GM12878 (cell line): ENCODE measurements around the gene TAX1BP3. TPM values are rescaled to one million over a fixed set of nuclear protein-coding genes. Genes with fewer than 3 reads are reported as not detected.

Source experiments
- ATAC-seq: fragments of 200-7000 bp; cut with Tn5 transposase; 3 replicates; pipeline ENCODE4 v1.9.1; 2020; ENCODE audit warnings: mild to moderate bottlenecking, moderate library complexity
- BruUV-seq: library from RNA; stranded (reverse); fragments of 400-500 nt; replicated peaks from 2 replicates; lab custom pipeline; 2021; lab: Mats Ljungman, UMichigan
- CTCF ChIA-PET: fragments of 300-600 bp; sonication (Branson Sonifier 250); formaldehyde crosslinking; extraction: SDS; loops from one replicate; lab custom pipeline; 2021; ENCODE audit warnings: inconsistent platforms; lab: Yijun Ruan, JAX
- POLR2A ChIA-PET: fragments of 350-600 bp; formaldehyde crosslinking; extraction: SDS; loops from one replicate; lab custom pipeline; 2021; ENCODE audit warnings: inconsistent platforms; lab: Charles Lee
- RAD21 ChIA-PET: fragments of 300-600 bp; sonication (Branson Sonifier 250); formaldehyde crosslinking; loops from one replicate; lab custom pipeline; 2023; ENCODE audit warnings: antibody characterized with exemption; ENCODE audit not compliant: unreplicated experiment; lab: Charles Lee
- SMC1A ChIA-PET: fragments of 300-600 bp; sonication (Branson Sonifier 250); formaldehyde crosslinking; loops from one replicate; lab custom pipeline; 2023; ENCODE audit not compliant: unreplicated experiment, uncharacterized antibody; lab: Charles Lee
- DNase-seq: peaks from one replicate; pipeline ENCODE4 v3.0.0-alpha.2; 2011; ENCODE audit warnings: low read depth, low spot score
- FAIRE-seq: peaks from 3 replicates; lab custom pipeline; 2011; peaks lifted over from hg19 to GRCh38; lab: Jason Lieb, UNC
- H2AFZ ChIP-seq: 2 replicates; pipeline ENCODE4 v1.6.0; 2011; ENCODE audit warnings: low read depth, low read length, control low read depth; ENCODE audit not compliant: control insufficient read depth
- H3K27ac ChIP-seq: 2 replicates; pipeline ENCODE4 v1.5.1; 2011; ENCODE audit warnings: control low read depth; ENCODE audit not compliant: control insufficient read depth, insufficient read depth
- H3K27me3 ChIP-seq, 2 experiments: replicated peaks in 1 of 2; 2 replicates each; pipeline versions ENCODE4 v1.6.0 to v1.6.1; 2011; ENCODE audit warnings: low read length in 1 of 2; ENCODE audit not compliant: control insufficient read depth in 2 of 2, insufficient read depth in 2 of 2
- H3K36me3 ChIP-seq, 2 experiments: 2 replicates each; pipeline ENCODE4 v1.5.1; 2011; ENCODE audit warnings: low read length in 1 of 2; ENCODE audit not compliant: control insufficient read depth in 2 of 2, insufficient read depth in 2 of 2
- H3K4me1 ChIP-seq: 2 replicates; pipeline ENCODE4 v1.6.1; 2011; ENCODE audit warnings: mild to moderate bottlenecking, low read length, moderate library complexity, mixed read lengths; ENCODE audit not compliant: control insufficient read depth, insufficient read depth
- H3K4me2 ChIP-seq: 2 replicates; pipeline ENCODE4 v1.6.0; 2011; ENCODE audit warnings: control low read depth; ENCODE audit not compliant: control insufficient read depth, insufficient read depth
- H3K4me3 ChIP-seq: fragments of 200-600 bp; sonication (generic); 2 replicates; pipeline ENCODE4 v1.5.1; 2016
- H3K79me2 ChIP-seq: 2 replicates; pipeline ENCODE4 v1.6.0; 2011; ENCODE audit warnings: low read length; ENCODE audit not compliant: control insufficient read depth, insufficient read depth
- H3K9ac ChIP-seq: 2 replicates; pipeline ENCODE4 v1.8.0; 2011; ENCODE audit warnings: low read length, control low read depth, mixed read lengths; ENCODE audit not compliant: control insufficient read depth, insufficient read depth
- H3K9me3 ChIP-seq: replicated peaks from 3 replicates; pipeline ENCODE4 v1.5.1; 2011; ENCODE audit warnings: mild to moderate bottlenecking, low read length; ENCODE audit not compliant: control insufficient read depth, insufficient read depth
- H4K20me1 ChIP-seq: 2 replicates; pipeline ENCODE4 v1.6.0; 2011; ENCODE audit not compliant: control insufficient read depth, insufficient read depth
- IKZF2 ChIP-seq, 2 experiments: fragments of 450-650 bp; IDR thresholded peaks; 2 replicates each; pipeline ENCODE4 v1.6.1; 2017; ENCODE audit warnings: mild to moderate bottlenecking in 2 of 2, moderate library complexity in 2 of 2
- NFYA ChIP-seq: IDR thresholded peaks from 2 replicates; pipeline ENCODE4 v1.6.1; 2011; ENCODE audit warnings: low read depth, mild to moderate bottlenecking, low read length, improper control_type of control experiment, borderline replicate concordance
- POLR2A ChIP-seq: IDR thresholded peaks from 2 replicates; pipeline ENCODE4 v1.6.1; 2011; ENCODE audit warnings: low read depth, mild to moderate bottlenecking, low read length
- STAT1 ChIP-seq: fragments of 450-650 bp; conservative IDR thresholded peaks from 2 replicates; pipeline ENCODE4 v1.6.1; 2014; ENCODE audit warnings: antibody characterized with exemption, mild to moderate bottlenecking
- TCF12 ChIP-seq: IDR thresholded peaks from 2 replicates; pipeline ENCODE4 v1.6.1; 2011; ENCODE audit warnings: low read depth, mild to moderate bottlenecking, low read length
- ZNF24 ChIP-seq: fragments of 450-650 bp; IDR thresholded peaks from 2 replicates; pipeline ENCODE4 v1.6.1; 2017; ENCODE audit warnings: antibody characterized with exemption, mild to moderate bottlenecking
- WGBS: methylation state at CpG from one replicate; pipeline ENCODE4 v1.1.6; 2016; ENCODE audit warnings: low lambda C conversion rate; ENCODE audit not compliant: insufficient replicate concordance, insufficient coverage; ENCODE audit errors: missing lambda C conversion rate; 5-methylcytosine and 5-hydroxymethylcytosine counted together
- in situ Hi-C: fragments of 300-500 bp; cut with MboI; formaldehyde crosslinking; loops from 9 replicates; pipeline ENCODE4 v1.14.3; 2018; ENCODE audit warnings: mixed read lengths
- intact Hi-C: fragments of 100-400 bp; cut with micrococcal nuclease; formaldehyde crosslinking; loops from one replicate; pipeline ENCODE4 v1.14.2; 2022; ENCODE audit not compliant: unreplicated experiment
- polyA plus RNA-seq, 11 experiments: library from polyadenylated mRNA; depleted of rRNA in 4 of 11; unstranded in 6 of 11; stranded (reverse) in 5 of 11; fragments of >200 nt; fragmentation: Nextera tagmentation in 4 of 11; fragmentation: Illumina TruSeq in 1 of 11; extraction: Ambion mirVana in 4 of 11; extraction: Trizol in 1 of 11; gene quantifications; 1 replicate in 1 of 11; 2 replicates in 10 of 11; pipeline versions ENCODE4 v1.2.1 to v1.2.3, GENCODE V29; 2011 to 2016; ENCODE audit warnings: inconsistent platforms in 2 of 11, missing spikeins in 2 of 11, low read depth in 1 of 11
- total RNA-seq, 4 experiments: library from RNA; depleted of rRNA in 3 of 4; stranded (reverse); fragments of >200 nt in 3 of 4; fragmentation: Illumina TruSeq in 1 of 4; extraction: Trizol in 1 of 4; gene quantifications; 2 replicates each; pipeline versions ENCODE4 v1.2.1 to v1.2.3, GENCODE V29; 2013 to 2021
- TF ChIP-seq, protein P1 (sequence below): fragments of 450-650 bp; formaldehyde crosslinking; IDR thresholded peaks from 2 replicates; pipeline ENCODE4 v1.4.0; 2020; ENCODE audit warnings: mild to moderate bottlenecking, moderate library complexity
- TF ChIP-seq, protein P2 (sequence below): fragments of 450-650 bp; IDR thresholded peaks from 2 replicates; pipeline ENCODE4 v1.6.1; 2017; ENCODE audit warnings: antibody characterized with exemption, mild to moderate bottlenecking, moderate library complexity

Gene TAX1BP3
- total and polyA plus RNA-seq, 10 of the 15 experiments (the other 5 are each of a cell fraction or from before 2014, with no cell fraction given): 1.00 to 40.4 (median 15.4) TPM

DNA sequence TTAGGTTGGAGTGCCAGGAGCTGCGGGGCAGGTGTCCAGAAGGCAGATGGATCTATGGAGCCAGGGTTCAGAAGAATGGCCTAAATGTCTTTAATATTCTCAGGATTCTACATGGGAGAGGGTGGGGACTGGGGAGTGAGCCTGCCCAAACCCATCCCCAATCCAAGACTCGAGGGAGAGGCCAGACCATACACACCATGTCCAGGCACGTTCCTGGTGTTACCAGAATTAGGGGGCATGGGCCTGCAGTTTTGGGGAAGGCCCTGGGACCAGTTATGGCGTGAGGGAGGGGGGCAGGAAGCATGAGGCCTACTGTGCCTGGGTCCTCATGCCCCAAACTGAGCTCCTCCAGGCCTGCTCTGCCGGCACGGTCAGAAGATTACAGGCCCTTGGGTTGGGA lies 1.9 kb downstream of the TAX1BP3 start:
- CTCF ChIA-PET: interaction anchor here (0.9 kb wide), 1 partner anchor 26 kb away, joined by 5 read pairs; no protein-coding TSS in a partner anchor

More for the DNA sequence above, 1.9 kb downstream of the TAX1BP3 start:
- DNase-seq (no peak), ATAC-seq (no peak), FAIRE-seq (no peak)
- POLR2A ChIA-PET: interaction anchor here (2.1 kb wide), 1 partner anchor 30 kb away, joined by 11 read pairs; the partner anchor contains the start of genes CTNS and SHPK
- in situ Hi-C loops (no loop called here), intact Hi-C loops (loop anchor here (10.0 kb wide), 1 partner anchor 112 kb away; the partner anchor contains the start of gene TRPV3)
- Histone ChIP-seq H3K9me3 (no peaks in the 10 kb centered on the region), H3K27me3 (no peaks in the 10 kb centered on the region), H3K36me3 (no peaks in the 10 kb centered on the region), H3K79me2 (peaks cover 20% of the 10 kb centered on the region), H3K9ac (no peak overlapping the region), H3K27ac (no peak overlapping the region), H2AFZ (no peak overlapping the region), H4K20me1 (no peaks in the 10 kb centered on the region), H3K4me3 (no peak overlapping the region), H3K4me1 (peaks cover 8% of the 10 kb centered on the region), H3K4me2 (no peak overlapping the region)
- SMC1A ChIA-PET: interaction anchor here (1.2 kb wide), 1 partner anchor 16 kb away, joined by 4 read pairs; no protein-coding TSS in a partner anchor
- no TSS peak for BruUV-seq
- TF ChIP-seq TCF12: no peak
- TF ChIP-seq STAT1: no peak
- TF ChIP-seq POLR2A: no peak
- no peak for TF ChIP-seq IKZF2 (IDR thresholded peaks at IDR 0.05)
- TF ChIP-seq, protein P1, sequence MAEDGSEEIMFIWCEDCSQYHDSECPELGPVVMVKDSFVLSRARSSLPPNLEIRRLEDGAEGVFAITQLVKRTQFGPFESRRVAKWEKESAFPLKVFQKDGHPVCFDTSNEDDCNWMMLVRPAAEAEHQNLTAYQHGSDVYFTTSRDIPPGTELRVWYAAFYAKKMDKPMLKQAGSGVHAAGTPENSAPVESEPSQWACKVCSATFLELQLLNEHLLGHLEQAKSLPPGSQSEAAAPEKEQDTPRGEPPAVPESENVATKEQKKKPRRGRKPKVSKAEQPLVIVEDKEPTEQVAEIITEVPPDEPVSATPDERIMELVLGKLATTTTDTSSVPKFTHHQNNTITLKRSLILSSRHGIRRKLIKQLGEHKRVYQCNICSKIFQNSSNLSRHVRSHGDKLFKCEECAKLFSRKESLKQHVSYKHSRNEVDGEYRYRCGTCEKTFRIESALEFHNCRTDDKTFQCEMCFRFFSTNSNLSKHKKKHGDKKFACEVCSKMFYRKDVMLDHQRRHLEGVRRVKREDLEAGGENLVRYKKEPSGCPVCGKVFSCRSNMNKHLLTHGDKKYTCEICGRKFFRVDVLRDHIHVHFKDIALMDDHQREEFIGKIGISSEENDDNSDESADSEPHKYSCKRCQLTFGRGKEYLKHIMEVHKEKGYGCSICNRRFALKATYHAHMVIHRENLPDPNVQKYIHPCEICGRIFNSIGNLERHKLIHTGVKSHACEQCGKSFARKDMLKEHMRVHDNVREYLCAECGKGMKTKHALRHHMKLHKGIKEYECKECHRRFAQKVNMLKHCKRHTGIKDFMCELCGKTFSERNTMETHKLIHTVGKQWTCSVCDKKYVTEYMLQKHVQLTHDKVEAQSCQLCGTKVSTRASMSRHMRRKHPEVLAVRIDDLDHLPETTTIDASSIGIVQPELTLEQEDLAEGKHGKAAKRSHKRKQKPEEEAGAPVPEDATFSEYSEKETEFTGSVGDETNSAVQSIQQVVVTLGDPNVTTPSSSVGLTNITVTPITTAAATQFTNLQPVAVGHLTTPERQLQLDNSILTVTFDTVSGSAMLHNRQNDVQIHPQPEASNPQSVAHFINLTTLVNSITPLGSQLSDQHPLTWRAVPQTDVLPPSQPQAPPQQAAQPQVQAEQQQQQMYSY (CRISPR knock-in tag): no peak
- TF ChIP-seq, protein P2, sequence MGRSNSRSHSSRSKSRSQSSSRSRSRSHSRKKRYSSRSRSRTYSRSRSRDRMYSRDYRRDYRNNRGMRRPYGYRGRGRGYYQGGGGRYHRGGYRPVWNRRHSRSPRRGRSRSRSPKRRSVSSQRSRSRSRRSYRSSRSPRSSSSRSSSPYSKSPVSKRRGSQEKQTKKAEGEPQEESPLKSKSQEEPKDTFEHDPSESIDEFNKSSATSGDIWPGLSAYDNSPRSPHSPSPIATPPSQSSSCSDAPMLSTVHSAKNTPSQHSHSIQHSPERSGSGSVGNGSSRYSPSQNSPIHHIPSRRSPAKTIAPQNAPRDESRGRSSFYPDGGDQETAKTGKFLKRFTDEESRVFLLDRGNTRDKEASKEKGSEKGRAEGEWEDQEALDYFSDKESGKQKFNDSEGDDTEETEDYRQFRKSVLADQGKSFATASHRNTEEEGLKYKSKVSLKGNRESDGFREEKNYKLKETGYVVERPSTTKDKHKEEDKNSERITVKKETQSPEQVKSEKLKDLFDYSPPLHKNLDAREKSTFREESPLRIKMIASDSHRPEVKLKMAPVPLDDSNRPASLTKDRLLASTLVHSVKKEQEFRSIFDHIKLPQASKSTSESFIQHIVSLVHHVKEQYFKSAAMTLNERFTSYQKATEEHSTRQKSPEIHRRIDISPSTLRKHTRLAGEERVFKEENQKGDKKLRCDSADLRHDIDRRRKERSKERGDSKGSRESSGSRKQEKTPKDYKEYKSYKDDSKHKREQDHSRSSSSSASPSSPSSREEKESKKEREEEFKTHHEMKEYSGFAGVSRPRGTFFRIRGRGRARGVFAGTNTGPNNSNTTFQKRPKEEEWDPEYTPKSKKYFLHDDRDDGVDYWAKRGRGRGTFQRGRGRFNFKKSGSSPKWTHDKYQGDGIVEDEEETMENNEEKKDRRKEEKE: no peak
- no peak for TF ChIP-seq ZNF24
- TF ChIP-seq NFYA: no peak
- RAD21 ChIA-PET: no interaction called here
- WGBS: 83% methylated on average over 6 of the region's 6 CpGs
